IMR-90 (cell line): ENCODE data around the gene VIPR2. TPM values are rescaled to one million over a fixed set of nuclear protein-coding genes. Genes with fewer than 3 reads are reported as not detected.

ENCODE experiments used
- ATAC-seq: fragments of 200-7000 bp; cut with Tn5 transposase; 2 replicates; pipeline ENCODE4 v1.9.1; 2020; ENCODE audit warnings: low read depth, mild to moderate bottlenecking, moderate library complexity
- BruUV-seq: library from RNA; stranded (reverse); fragments of 400-500 nt; replicated peaks from 2 replicates; lab custom pipeline; 2021; lab: Mats Ljungman, UMichigan
- CTCF ChIA-PET: fragments of 300-600 bp; formaldehyde crosslinking; extraction: SDS; loops from one replicate; lab custom pipeline; 2021; ENCODE audit warnings: antibody characterized with exemption; lab: Yijun Ruan, JAX
- POLR2A ChIA-PET: fragments of 300-600 bp; sonication (Branson Sonifier 250); formaldehyde crosslinking; loops from one replicate; lab custom pipeline; 2022; ENCODE audit warnings: antibody characterized with exemption; ENCODE audit not compliant: unreplicated experiment; lab: Charles Lee
- DNase-seq: peaks from one replicate; pipeline ENCODE4 v3.0.0; 2013
- H2AFZ ChIP-seq: replicated peaks from 2 replicates; pipeline ENCODE3; 2013; ENCODE audit warnings: low read length, mild to moderate bottlenecking; ENCODE audit not compliant: poor library complexity
- H2AK5ac ChIP-seq: 2 replicates; pipeline ENCODE4 v1.6.1; 2013; ENCODE audit warnings: low read depth, low read length, inconsistent platforms
- H2AK9ac ChIP-seq: replicated peaks from 2 replicates; pipeline ENCODE3; 2013; ENCODE audit warnings: mild to moderate bottlenecking, low read depth, low read length, moderate library complexity; ENCODE audit not compliant: poor library complexity
- H2BK120ac ChIP-seq: 2 replicates; pipeline ENCODE4 v1.6.1; 2013; ENCODE audit warnings: low read depth, low read length, inconsistent platforms
- H2BK15ac ChIP-seq: 3 replicates; pipeline ENCODE4 v1.6.1; 2013; ENCODE audit warnings: low read depth, low read length, inconsistent platforms
- H2BK20ac ChIP-seq: 2 replicates; pipeline ENCODE4 v1.6.1; 2013; ENCODE audit warnings: low read depth, mild to moderate bottlenecking, inconsistent platforms, low read length, moderate library complexity
- H2BK5ac ChIP-seq: 2 replicates; pipeline ENCODE4 v1.6.1; 2013; ENCODE audit warnings: mild to moderate bottlenecking, low read depth, low read length, inconsistent platforms; ENCODE audit not compliant: poor library complexity, severe bottlenecking
- H3K14ac ChIP-seq: replicated peaks from 2 replicates; pipeline ENCODE4 v1.6.1; 2013; ENCODE audit warnings: low read depth, low read length, inconsistent platforms
- H3K18ac ChIP-seq: 2 replicates; pipeline ENCODE4 v1.6.1; 2013; ENCODE audit warnings: low read depth, low read length, control low read depth
- H3K23ac ChIP-seq: 2 replicates; pipeline ENCODE4 v1.6.1; 2013; ENCODE audit warnings: low read depth, low read length, inconsistent platforms
- H3K27ac ChIP-seq: 2 replicates; pipeline ENCODE4 v1.5.1; 2013; ENCODE audit warnings: mild to moderate bottlenecking, control low read depth, low read length; ENCODE audit not compliant: insufficient read depth
- H3K27me3 ChIP-seq: 2 replicates; pipeline ENCODE4 v1.6.1; 2013; ENCODE audit warnings: low read length; ENCODE audit not compliant: control insufficient read depth, insufficient read depth
- H3K36me3 ChIP-seq: 2 replicates; pipeline ENCODE4 v1.6.1; 2013; ENCODE audit warnings: low read length, mixed read lengths; ENCODE audit not compliant: control insufficient read depth, insufficient read depth
- H3K4ac ChIP-seq: 2 replicates; pipeline ENCODE4 v1.6.1; 2013; ENCODE audit warnings: low read depth, low read length, inconsistent platforms
- H3K4me1 ChIP-seq: 2 replicates; pipeline ENCODE4 v1.6.1; 2013; ENCODE audit warnings: low read length, mixed read lengths; ENCODE audit not compliant: control insufficient read depth, insufficient read depth
- H3K4me2 ChIP-seq: 2 replicates; pipeline ENCODE4 v1.6.1; 2013; ENCODE audit warnings: low read depth, mild to moderate bottlenecking, control low read depth, low read length, moderate library complexity
- H3K4me3 ChIP-seq: 2 replicates; pipeline ENCODE4 v1.5.1; 2013; ENCODE audit warnings: low read depth, mild to moderate bottlenecking, control low read depth, low read length, moderate library complexity; ENCODE audit not compliant: insufficient read depth
- H3K56ac ChIP-seq: 2 replicates; pipeline ENCODE4 v1.6.1; 2013; ENCODE audit warnings: low read length, inconsistent platforms; ENCODE audit not compliant: insufficient read depth; ENCODE audit errors: extremely low read depth
- H3K79me1 ChIP-seq, 2 experiments: 2 replicates each; pipeline ENCODE4 v1.6.1; 2013; ENCODE audit warnings: low read length in 2 of 2, inconsistent platforms in 1 of 2, low read depth in 1 of 2
- H3K9ac ChIP-seq: 2 replicates; pipeline ENCODE4 v1.6.1; 2013; ENCODE audit warnings: low read depth, low read length, control low read depth
- H3K9me1 ChIP-seq: 2 replicates; pipeline ENCODE4 v1.6.1; 2013; ENCODE audit warnings: low read length, inconsistent platforms; ENCODE audit not compliant: insufficient read depth
- H3K9me3 ChIP-seq: 2 replicates; pipeline ENCODE4 v1.6.1; 2013; ENCODE audit warnings: low read length; ENCODE audit not compliant: control insufficient read depth, insufficient read depth
- H4K20me1 ChIP-seq: 2 replicates; pipeline ENCODE4 v1.6.1; 2013; ENCODE audit warnings: low read length, inconsistent platforms; ENCODE audit not compliant: insufficient read depth
- H4K5ac ChIP-seq: 2 replicates; pipeline ENCODE4 v1.6.1; 2013; ENCODE audit warnings: mild to moderate bottlenecking, low read depth, low read length, control low read depth
- H4K8ac ChIP-seq, 2 experiments: 2 replicates each; pipeline ENCODE4 v1.6.1; 2013; ENCODE audit warnings: low read depth in 2 of 2, low read length in 2 of 2, control low read depth in 1 of 2, inconsistent platforms in 1 of 2
- H4K91ac ChIP-seq: 2 replicates; pipeline ENCODE4 v1.6.1; 2013; ENCODE audit warnings: low read depth, low read length, inconsistent platforms; ENCODE audit not compliant: insufficient read depth
- BHLHE40 ChIP-seq: fragments of 150-350 bp; IDR thresholded peaks from 2 replicates; pipeline ENCODE4 v1.6.1; 2016; ENCODE audit warnings: mild to moderate bottlenecking, low read depth, low read length
- CHD1 ChIP-seq: IDR thresholded peaks from 2 replicates; pipeline ENCODE4 v1.6.1; 2012; ENCODE audit warnings: low read depth, low read length, improper control_type of control experiment
- ELK1 ChIP-seq: fragments of 150-350 bp; IDR thresholded peaks from 2 replicates; pipeline ENCODE4 v1.6.1; 2016; ENCODE audit warnings: low read depth, mild to moderate bottlenecking, low read length, moderate library complexity, borderline replicate concordance
- MAFK ChIP-seq: IDR thresholded peaks from 2 replicates; pipeline ENCODE4 v1.6.1; 2012; ENCODE audit warnings: low read depth, low read length, improper control_type of control experiment
- MAZ ChIP-seq: IDR thresholded peaks from 2 replicates; pipeline ENCODE4 v1.6.1; 2012; ENCODE audit warnings: low read depth, mild to moderate bottlenecking, low read length, improper control_type of control experiment, moderate library complexity, borderline replicate concordance
- MXI1 ChIP-seq: IDR thresholded peaks from 2 replicates; pipeline ENCODE4 v1.6.1; 2012; ENCODE audit warnings: low read depth, mild to moderate bottlenecking, low read length, moderate library complexity, borderline replicate concordance
- POLR2A ChIP-seq: IDR thresholded peaks from 2 replicates; pipeline ENCODE4 v1.6.1; 2012; ENCODE audit warnings: mild to moderate bottlenecking, low read depth, low read length
- RAD21 ChIP-seq: IDR thresholded peaks from 2 replicates; pipeline ENCODE4 v1.6.1; 2012; ENCODE audit warnings: low read length, improper control_type of control experiment
- RCOR1 ChIP-seq: IDR thresholded peaks from 2 replicates; pipeline ENCODE4 v1.6.1; 2012; ENCODE audit warnings: mild to moderate bottlenecking, low read length, improper control_type of control experiment; ENCODE audit not compliant: insufficient replicate concordance
- RFX5 ChIP-seq: IDR thresholded peaks from 2 replicates; pipeline ENCODE4 v1.8.0; 2012; ENCODE audit warnings: low read depth, mild to moderate bottlenecking, low read length, moderate library complexity
- SMC3 ChIP-seq: fragments of 150-350 bp; IDR thresholded peaks from 2 replicates; pipeline ENCODE4 v1.6.1; 2016; ENCODE audit warnings: low read depth, mild to moderate bottlenecking, antibody characterized with exemption, low read length, moderate library complexity
- WGBS, 2 experiments: methylation state at CpG; one replicate each; pipeline versions ENCODE4 v1.1.5 to v1.1.7; 2013; ENCODE audit warnings: missing lambda C conversion rate in 2 of 2; ENCODE audit not compliant: insufficient read length in 1 of 2; ENCODE audit errors: extremely low coverage in 2 of 2; 5-methylcytosine and 5-hydroxymethylcytosine counted together
- dilution Hi-C: fragments of 300-500 bp; cut with HindIII; formaldehyde crosslinking; loops from one replicate; pipeline ENCODE4 v1.14.3; 2018; ENCODE audit warnings: low sequenced_read_pairs; ENCODE audit not compliant: unreplicated experiment
- in situ Hi-C: fragments of 300-500 bp; cut with MboI; formaldehyde crosslinking; loops from 3 replicates; pipeline ENCODE4 v1.14.3; 2019; ENCODE audit warnings: low sequenced_read_pairs, inconsistent platforms, mixed read lengths
- intact Hi-C: fragments of 100-400 bp; cut with micrococcal nuclease; formaldehyde crosslinking; loops from 2 replicates; pipeline ENCODE4 v1.10.0; 2022
- polyA plus RNA-seq, 3 experiments: library from polyadenylated mRNA; depleted of rRNA; stranded (reverse); fragments of >200 nt; gene quantifications; 2 replicates each; pipeline ENCODE4 v1.2.3, GENCODE V29; 2012; ENCODE audit warnings: low replicate concordance in 1 of 3
- total RNA-seq: library from RNA; depleted of rRNA; stranded (reverse); fragments of >200 nt; gene quantifications from 2 replicates; pipeline ENCODE4 v1.2.3, GENCODE V29; 2012
- TF ChIP-seq, protein P1 (sequence below): fragments of 150-350 bp; IDR thresholded peaks from 2 replicates; pipeline ENCODE4 v1.6.1; 2017; ENCODE audit warnings: mild to moderate bottlenecking, antibody characterized with exemption, low read length, low read depth
- TF ChIP-seq, protein P2 (sequence below): conservative IDR thresholded peaks from 2 replicates; pipeline ENCODE4 v1.5.1; 2012; ENCODE audit warnings: mild to moderate bottlenecking, low read depth, low read length, improper control_type of control experiment

VIPR2 gene
- total and polyA plus RNA-seq, 2 of the 4 experiments (the other 2 are of a cell fraction) = not detected

DNA sequence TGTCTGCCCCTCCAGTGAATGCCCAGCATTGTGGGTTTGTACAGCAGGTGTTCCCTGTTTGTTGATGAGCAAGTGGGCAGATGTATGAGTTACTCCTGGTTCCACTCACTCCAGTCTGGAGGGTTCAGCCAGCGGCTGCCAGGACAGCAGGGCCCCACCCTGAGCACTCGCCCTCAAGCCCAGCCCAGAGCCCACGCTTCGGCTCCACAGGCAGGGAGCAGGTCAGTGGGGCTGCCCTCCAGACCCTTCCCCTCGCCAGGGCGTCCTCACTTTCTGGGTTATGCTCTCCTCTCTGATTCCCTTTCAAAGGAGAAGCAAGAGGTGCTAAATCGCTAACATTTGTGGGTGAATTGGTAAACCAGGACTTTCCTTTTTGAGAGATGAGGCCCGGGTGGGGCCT, 4.8 kb upstream of the VIPR2 start:
- Histone ChIP-seq H2AK9ac (no peak overlapping the region), H3K4ac (no peak overlapping the region), H3K9me3 (peaks cover 22% of the 10 kb centered on the region), H2AFZ (no peak overlapping the region), H2AK5ac (no peak overlapping the region), H3K36me3 (no peaks in the 10 kb centered on the region), H3K4me2 (no peak overlapping the region), H3K79me1 (no peaks in the 10 kb centered on the region), H3K4me1 (no peaks in the 10 kb centered on the region), H4K8ac (no peak overlapping the region), H3K56ac (no peak overlapping the region), H3K27me3 (no peaks in the 10 kb centered on the region; the same call in 1 of the 2 replicates), H4K20me1 (no peaks in the 10 kb centered on the region), H3K14ac (no peak overlapping the region), H2BK15ac (no peak overlapping the region), H2BK20ac (no peak overlapping the region), H3K27ac (no peak overlapping the region), H2BK120ac (no peak overlapping the region), H4K5ac (no peak overlapping the region), H3K9ac (no peak overlapping the region), H2BK5ac (no peak overlapping the region), H3K9me1 (no peaks in the 10 kb centered on the region), H4K91ac (no peak overlapping the region), H3K23ac (no peak overlapping the region), H3K4me3 (no peak overlapping the region), H3K18ac (no peak overlapping the region)
- intact Hi-C loops = no loop called here
- no peak for ATAC-seq
- in situ Hi-C loops = no loop called here
- TF ChIP-seq MXI1 = no peak
- TF ChIP-seq CHD1 = no peak
- TF ChIP-seq RAD21 = no peak
- TF ChIP-seq ELK1 = no peak
- TF ChIP-seq, protein P1, sequence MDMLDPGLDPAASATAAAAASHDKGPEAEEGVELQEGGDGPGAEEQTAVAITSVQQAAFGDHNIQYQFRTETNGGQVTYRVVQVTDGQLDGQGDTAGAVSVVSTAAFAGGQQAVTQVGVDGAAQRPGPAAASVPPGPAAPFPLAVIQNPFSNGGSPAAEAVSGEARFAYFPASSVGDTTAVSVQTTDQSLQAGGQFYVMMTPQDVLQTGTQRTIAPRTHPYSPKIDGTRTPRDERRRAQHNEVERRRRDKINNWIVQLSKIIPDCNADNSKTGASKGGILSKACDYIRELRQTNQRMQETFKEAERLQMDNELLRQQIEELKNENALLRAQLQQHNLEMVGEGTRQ = no peak
- TF ChIP-seq RCOR1 = no peak
- TF ChIP-seq POLR2A = no peak
- no peak for TF ChIP-seq MAZ
- TF ChIP-seq MAFK = no peak
- no peak for TF ChIP-seq SMC3
- no peak for TF ChIP-seq BHLHE40
- TF ChIP-seq, protein P2, sequence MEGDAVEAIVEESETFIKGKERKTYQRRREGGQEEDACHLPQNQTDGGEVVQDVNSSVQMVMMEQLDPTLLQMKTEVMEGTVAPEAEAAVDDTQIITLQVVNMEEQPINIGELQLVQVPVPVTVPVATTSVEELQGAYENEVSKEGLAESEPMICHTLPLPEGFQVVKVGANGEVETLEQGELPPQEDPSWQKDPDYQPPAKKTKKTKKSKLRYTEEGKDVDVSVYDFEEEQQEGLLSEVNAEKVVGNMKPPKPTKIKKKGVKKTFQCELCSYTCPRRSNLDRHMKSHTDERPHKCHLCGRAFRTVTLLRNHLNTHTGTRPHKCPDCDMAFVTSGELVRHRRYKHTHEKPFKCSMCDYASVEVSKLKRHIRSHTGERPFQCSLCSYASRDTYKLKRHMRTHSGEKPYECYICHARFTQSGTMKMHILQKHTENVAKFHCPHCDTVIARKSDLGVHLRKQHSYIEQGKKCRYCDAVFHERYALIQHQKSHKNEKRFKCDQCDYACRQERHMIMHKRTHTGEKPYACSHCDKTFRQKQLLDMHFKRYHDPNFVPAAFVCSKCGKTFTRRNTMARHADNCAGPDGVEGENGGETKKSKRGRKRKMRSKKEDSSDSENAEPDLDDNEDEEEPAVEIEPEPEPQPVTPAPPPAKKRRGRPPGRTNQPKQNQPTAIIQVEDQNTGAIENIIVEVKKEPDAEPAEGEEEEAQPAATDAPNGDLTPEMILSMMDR = no peak
- no peak for TF ChIP-seq RFX5
- no TSS peak for BruUV-seq
- dilution Hi-C loops = no loop called here
- DNase-seq = no peak
- POLR2A ChIA-PET = no interaction called here
- WGBS, 2 experiments = 27% methylated on average over 3 of the region's 8 CpGs; no CpG with 5 or more reads in 1 of the 2 experiments
- CTCF ChIA-PET = no interaction called here
